HFFc6 (cell line): ENCODE results near the gene FLT3. TPM values are rescaled to one million over a fixed set of nuclear protein-coding genes. Genes with fewer than 3 reads are reported as not detected.
"Not testable (repeated sequence)": the region's sequence is repeated elsewhere in the genome, so short reads cannot be mapped to it uniquely, and the experiment has no call there.

Experiments
- DNase-seq: peaks from one replicate; pipeline ENCODE4 v3.0.0-alpha.2; 2018
- H3K27ac Mint-ChIP-seq: 2 replicates; pipeline ENCODE4 v1.8.0; 2020; ENCODE audit warnings: mild to moderate bottlenecking, mixed read lengths
- H3K27me3 Mint-ChIP-seq: 2 replicates; pipeline ENCODE4 v1.8.0; 2021; ENCODE audit warnings: mild to moderate bottlenecking, moderate library complexity, mixed read lengths; ENCODE audit not compliant: insufficient read depth
- H3K36me3 Mint-ChIP-seq: 2 replicates; pipeline ENCODE4 v1.8.0; 2021; ENCODE audit warnings: low read depth, mixed read lengths
- H3K4me1 Mint-ChIP-seq: 2 replicates; pipeline ENCODE4 v1.8.0; 2020; ENCODE audit warnings: low read depth, mixed read lengths
- H3K4me3 Mint-ChIP-seq: 2 replicates; pipeline ENCODE4 v1.8.0; 2020; ENCODE audit warnings: mild to moderate bottlenecking, moderate library complexity, mixed read lengths
- H3K9me3 Mint-ChIP-seq: 2 replicates; pipeline ENCODE4 v1.8.0; 2020; ENCODE audit warnings: mild to moderate bottlenecking, mixed read lengths
- total RNA-seq, 6 experiments: library from RNA; stranded (reverse); fragmentation: NEBNext Ultra II Directional; extraction: Animal tissue kit (Norgen Biotek cat#: 25700); gene quantifications; 2 replicates in 1 of 6; 3 replicates in 5 of 6; pipeline ENCODE4 v1.2.3, GENCODE V29; 2021
- TF ChIP-seq, protein P1 (sequence below): fragments of 200-600 bp; sonication (generic); IDR thresholded peaks from 2 replicates; pipeline ENCODE4 v1.5.0; 2021; ENCODE audit warnings: antibody characterized with exemption, mild to moderate bottlenecking

FLT3 gene
- total RNA-seq, 6 experiments from 2014 or later, result not detected

- DNase-seq, result no peak
- H3K27me3 Mint-ChIP-seq, result peaks cover 42% of the 10 kb centered on the region
- peaks cover 4% of the 10 kb centered on the region; the same call in 1 of the 2 replicates for H3K9me3 Mint-ChIP-seq
- 0 out of 2 replicates have a peak, but pooled peaks cover 5% of the 10 kb centered on the region for H3K4me1 Mint-ChIP-seq
- H3K36me3 Mint-ChIP-seq, result no peaks in the 10 kb centered on the region
- no peak overlapping the region for H3K4me3 Mint-ChIP-seq
- TF ChIP-seq, protein P1, sequence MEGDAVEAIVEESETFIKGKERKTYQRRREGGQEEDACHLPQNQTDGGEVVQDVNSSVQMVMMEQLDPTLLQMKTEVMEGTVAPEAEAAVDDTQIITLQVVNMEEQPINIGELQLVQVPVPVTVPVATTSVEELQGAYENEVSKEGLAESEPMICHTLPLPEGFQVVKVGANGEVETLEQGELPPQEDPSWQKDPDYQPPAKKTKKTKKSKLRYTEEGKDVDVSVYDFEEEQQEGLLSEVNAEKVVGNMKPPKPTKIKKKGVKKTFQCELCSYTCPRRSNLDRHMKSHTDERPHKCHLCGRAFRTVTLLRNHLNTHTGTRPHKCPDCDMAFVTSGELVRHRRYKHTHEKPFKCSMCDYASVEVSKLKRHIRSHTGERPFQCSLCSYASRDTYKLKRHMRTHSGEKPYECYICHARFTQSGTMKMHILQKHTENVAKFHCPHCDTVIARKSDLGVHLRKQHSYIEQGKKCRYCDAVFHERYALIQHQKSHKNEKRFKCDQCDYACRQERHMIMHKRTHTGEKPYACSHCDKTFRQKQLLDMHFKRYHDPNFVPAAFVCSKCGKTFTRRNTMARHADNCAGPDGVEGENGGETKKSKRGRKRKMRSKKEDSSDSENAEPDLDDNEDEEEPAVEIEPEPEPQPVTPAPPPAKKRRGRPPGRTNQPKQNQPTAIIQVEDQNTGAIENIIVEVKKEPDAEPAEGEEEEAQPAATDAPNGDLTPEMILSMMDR, result no peak
- H3K27ac Mint-ChIP-seq, result no peak overlapping the region
Measured at GRCh38 chr13:28097503-28097902, 2.9 kb downstream of the FLT3 start.

DNA sequence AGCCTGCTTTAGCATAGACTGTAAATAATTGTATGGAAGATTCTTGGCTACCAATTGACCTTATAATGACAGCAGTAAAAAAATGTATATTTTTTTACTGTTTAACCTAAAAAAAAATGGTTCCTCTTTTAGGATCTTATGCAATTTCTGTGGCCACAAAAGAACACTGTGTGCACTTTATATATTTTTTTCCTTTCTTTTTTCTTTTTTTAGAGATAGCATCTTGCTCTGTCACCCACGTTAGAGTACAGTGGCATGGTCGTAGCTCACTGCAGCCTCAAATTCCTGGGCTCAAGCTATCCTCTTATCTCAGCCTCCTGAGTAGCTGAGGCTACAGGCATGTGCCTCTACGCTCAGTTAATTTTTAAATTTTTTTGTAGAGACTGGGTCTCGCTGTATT lies 6.1 kb downstream of the FLT3 start:
- Mint-ChIP-seq H3K4me1 (no peaks in the 10 kb centered on the region), H3K4me3 (no peak overlapping the region), H3K27ac (no peak overlapping the region), H3K9me3 (peaks cover 4% of the 10 kb centered on the region; the same call in 1 of the 2 replicates), H3K27me3 (peaks cover 23% of the 10 kb centered on the region), H3K36me3 (no peaks in the 10 kb centered on the region)
- TF ChIP-seq, protein P1, result no peak
- no peak for DNase-seq

GRCh38 chr13:28093881-28094280 lies 6.5 kb downstream of the FLT3 start:
- peaks cover 3% of the 10 kb centered on the region; the same call in 1 of the 2 replicates for H3K9me3 Mint-ChIP-seq
- TF ChIP-seq, protein P1, result no peak
- no peak overlapping the region for H3K4me3 Mint-ChIP-seq
- no peak for DNase-seq
- H3K36me3 Mint-ChIP-seq, result no peaks in the 10 kb centered on the region
- no peak overlapping the region for H3K27ac Mint-ChIP-seq
- H3K4me1 Mint-ChIP-seq, result no peaks in the 10 kb centered on the region
- peaks cover 22% of the 10 kb centered on the region for H3K27me3 Mint-ChIP-seq

GRCh38 chr13:28092431-28092830 lies 7.9 kb downstream of the FLT3 start:
- H3K27ac Mint-ChIP-seq, result no peak overlapping the region
- TF ChIP-seq, protein P1, result no peak
- H3K4me3 Mint-ChIP-seq, result no peak overlapping the region
- H3K36me3 Mint-ChIP-seq, result no peaks in the 10 kb centered on the region
- DNase-seq, result no peak
- peaks cover 21% of the 10 kb centered on the region for H3K27me3 Mint-ChIP-seq
- H3K9me3 Mint-ChIP-seq, result no peaks in the 10 kb centered on the region
- no peaks in the 10 kb centered on the region for H3K4me1 Mint-ChIP-seq

- Mint-ChIP-seq H3K4me1 (no peaks in the 10 kb centered on the region), H3K27me3 (peaks cover 22% of the 10 kb centered on the region), H3K9me3 (no peaks in the 10 kb centered on the region), H3K36me3 (no peaks in the 10 kb centered on the region), H3K27ac (no peak overlapping the region), H3K4me3 (no peak overlapping the region)
- TF ChIP-seq, protein P1, result no peak
- no peak for DNase-seq
Measured at GRCh38 chr13:28089065-28089464, 11.3 kb downstream of the FLT3 start.

GRCh38 chr13:28077820-28078219 lies 22.6 kb downstream of the FLT3 start:
- DNase-seq, H3K27me3 Mint-ChIP-seq, H3K36me3 Mint-ChIP-seq: not testable (repeated sequence)

More at GRCh38 chr13:28077820-28078219, 22.6 kb downstream of the FLT3 start:
- not testable (repeated sequence) for H3K4me3 Mint-ChIP-seq, H3K4me1 Mint-ChIP-seq, H3K9me3 Mint-ChIP-seq, H3K27ac Mint-ChIP-seq
